ENCODE measurements around the gene ZNF223.

GRCh38 chr19:44111910-44112463 is 60.2 kb downstream of the ZNF223 start:
- TF ChIP-seq CTCF (IDR thresholded peaks at IDR 0.05; ENCODE audit: borderline replicate concordance, extremely low read depth, low read length, poor library complexity, severe bottlenecking): no peak
- no peak for TF ChIP-seq EZH2 (IDR thresholded peaks at IDR 0.05; ENCODE audit: borderline replicate concordance, low read depth, low read length, severe bottlenecking)
